WERI-Rb-1 (cell line): Measurements from ENCODE around the gene GPC5.

Experiments used
- DNase-seq: peaks from one replicate; pipeline ENCODE4 v3.0.0-alpha.2; 2020
- H3K27ac ChIP-seq: fragments of 250-450 bp; sonication (Bioruptor Pico); 2 replicates; pipeline ENCODE4 v1.5.1; 2020; ENCODE audit warnings: mild to moderate bottlenecking, moderate library complexity
- H3K27me3 ChIP-seq: fragments of 250-450 bp; sonication (Bioruptor Pico); 2 replicates; pipeline ENCODE4 v1.5.1; 2021; ENCODE audit warnings: mild to moderate bottlenecking, low read depth, moderate library complexity; ENCODE audit not compliant: insufficient read depth, severe bottlenecking
- H3K36me3 ChIP-seq: fragments of 250-450 bp; sonication (Bioruptor Pico); 2 replicates; pipeline ENCODE4 v1.5.1; 2020; ENCODE audit warnings: mild to moderate bottlenecking, moderate library complexity
- H3K4me3 ChIP-seq: 2 replicates; pipeline ENCODE4 v1.5.1; 2011; ENCODE audit warnings: low read depth, mild to moderate bottlenecking, control low read depth, low read length
- H3K9me3 ChIP-seq: fragments of 250-450 bp; sonication (Bioruptor Pico); 2 replicates; pipeline ENCODE4 v1.5.1; 2021; ENCODE audit warnings: mild to moderate bottlenecking, moderate library complexity; ENCODE audit not compliant: severe bottlenecking
- CTCF ChIP-seq: IDR thresholded peaks from 2 replicates; pipeline ENCODE4 v1.5.1; 2011; ENCODE audit warnings: low read depth, mild to moderate bottlenecking, control low read depth, inconsistent platforms, low read length

The GPC5 gene

GRCh38 chr13:92657565-92657964 lies 1259.1 kb downstream of the GPC5 start:
- no peak for DNase-seq
- Histone ChIP-seq H3K36me3 (no peaks in the 10 kb centered on the region), H3K9me3 (no peaks in the 10 kb centered on the region), H3K4me3 (no peak overlapping the region), H3K27ac (no peak overlapping the region), H3K27me3 (no peaks in the 10 kb centered on the region)
- TF ChIP-seq CTCF: no peak

GRCh38 chr13:92658293-92658692 lies 1259.9 kb downstream of the GPC5 start:
- no peak overlapping the region for H3K27ac ChIP-seq
- DNase-seq: no peak
- TF ChIP-seq CTCF: no peak
- H3K4me3 ChIP-seq: no peak overlapping the region
- no peaks in the 10 kb centered on the region for H3K27me3 ChIP-seq
- no peaks in the 10 kb centered on the region for H3K9me3 ChIP-seq
- H3K36me3 ChIP-seq: no peaks in the 10 kb centered on the region

- H3K27ac ChIP-seq: no peak overlapping the region
- H3K4me3 ChIP-seq: no peak overlapping the region
- H3K36me3 ChIP-seq: no peaks in the 10 kb centered on the region
- no peaks in the 10 kb centered on the region for H3K9me3 ChIP-seq
- DNase-seq: no peak
- no peaks in the 10 kb centered on the region for H3K27me3 ChIP-seq
- no peak for TF ChIP-seq CTCF
Observed at GRCh38 chr13:92661406-92661805, 1263.0 kb downstream of the GPC5 start.

- H3K27ac ChIP-seq: no peak overlapping the region
- no peaks in the 10 kb centered on the region for H3K9me3 ChIP-seq
- no peak for TF ChIP-seq CTCF
- H3K4me3 ChIP-seq: no peak overlapping the region
- H3K36me3 ChIP-seq: no peaks in the 10 kb centered on the region
- H3K27me3 ChIP-seq: no peaks in the 10 kb centered on the region
- no peak for DNase-seq
Observed at GRCh38 chr13:92668157-92668556, 1269.7 kb downstream of the GPC5 start.

GRCh38 chr13:92670096-92670495 lies 1271.7 kb downstream of the GPC5 start:
- H3K27ac ChIP-seq: no peak overlapping the region
- no peak overlapping the region for H3K4me3 ChIP-seq
- no peak for TF ChIP-seq CTCF
- no peaks in the 10 kb centered on the region for H3K27me3 ChIP-seq
- no peaks in the 10 kb centered on the region for H3K9me3 ChIP-seq
- no peak for DNase-seq
- H3K36me3 ChIP-seq: no peaks in the 10 kb centered on the region

- no peaks in the 10 kb centered on the region for H3K9me3 ChIP-seq
- H3K4me3 ChIP-seq: no peak overlapping the region
- DNase-seq: no peak
- no peaks in the 10 kb centered on the region for H3K27me3 ChIP-seq
- no peak for TF ChIP-seq CTCF
- no peaks in the 10 kb centered on the region for H3K36me3 ChIP-seq
- no peak overlapping the region for H3K27ac ChIP-seq
Observed at GRCh38 chr13:92671821-92672220, 1273.4 kb downstream of the GPC5 start.
